Lower leg skin (tissue), 3 donors: ENCODE data around the gene HOXD9.

Experiments used
- POLR2A ChIP-seq, 2 donors: fragments of 450-650 bp; IDR thresholded peaks; one replicate each; pipeline ENCODE4 v1.6.1; 2016 to 2017; ENCODE audit warnings: antibody characterized with exemption in 2 of 2, mild to moderate bottlenecking in 1 of 2, moderate library complexity in 1 of 2
- TF ChIP-seq, protein P1 (sequence below), 3 donors: fragments of 450-650 bp; IDR thresholded peaks; one replicate each; pipeline ENCODE4 v1.5.1; 2016; ENCODE audit warnings: antibody characterized with exemption in 3 of 3, mild to moderate bottlenecking in 3 of 3, moderate library complexity in 2 of 3

DNA sequence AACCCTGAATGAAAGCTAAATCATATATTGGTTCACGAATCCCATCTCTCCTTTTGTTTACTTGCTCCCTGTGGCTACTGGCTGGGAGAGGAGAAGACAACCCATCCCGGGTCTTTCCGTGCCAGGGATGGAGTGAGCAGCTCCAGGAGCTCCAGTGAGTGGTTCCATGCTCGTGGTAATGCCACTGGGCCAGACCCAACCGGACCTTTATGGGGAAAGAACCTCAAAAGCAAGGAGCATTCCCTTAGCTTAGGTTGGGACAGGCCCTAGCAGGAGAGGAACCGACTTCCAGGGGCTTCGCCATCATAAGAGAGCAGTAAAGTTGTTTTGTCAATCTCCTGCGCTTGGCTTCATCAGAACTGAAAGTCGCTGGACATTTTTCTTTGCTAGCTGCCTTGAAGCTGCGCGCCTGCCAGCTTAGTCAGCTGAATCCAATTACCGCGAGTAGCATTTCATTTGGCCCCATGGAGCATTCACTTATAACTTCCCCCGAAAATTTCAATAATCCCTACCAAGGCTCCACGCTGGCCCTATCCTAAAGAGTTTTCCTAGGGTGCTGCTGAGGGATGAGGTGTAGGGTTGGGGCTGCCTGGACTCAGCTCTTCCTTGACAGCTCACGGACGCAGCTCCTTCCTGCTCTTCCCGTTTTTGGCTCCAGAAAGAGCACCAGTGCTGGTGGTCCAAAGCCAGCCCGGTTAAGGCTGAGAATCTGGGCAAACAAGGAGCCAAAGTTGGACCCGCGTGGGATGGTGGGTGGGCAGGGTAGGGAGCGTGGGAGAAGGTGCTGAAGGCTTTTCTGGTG, 39.5 kb downstream of the HOXD9 start:
- TF ChIP-seq, protein P1, sequence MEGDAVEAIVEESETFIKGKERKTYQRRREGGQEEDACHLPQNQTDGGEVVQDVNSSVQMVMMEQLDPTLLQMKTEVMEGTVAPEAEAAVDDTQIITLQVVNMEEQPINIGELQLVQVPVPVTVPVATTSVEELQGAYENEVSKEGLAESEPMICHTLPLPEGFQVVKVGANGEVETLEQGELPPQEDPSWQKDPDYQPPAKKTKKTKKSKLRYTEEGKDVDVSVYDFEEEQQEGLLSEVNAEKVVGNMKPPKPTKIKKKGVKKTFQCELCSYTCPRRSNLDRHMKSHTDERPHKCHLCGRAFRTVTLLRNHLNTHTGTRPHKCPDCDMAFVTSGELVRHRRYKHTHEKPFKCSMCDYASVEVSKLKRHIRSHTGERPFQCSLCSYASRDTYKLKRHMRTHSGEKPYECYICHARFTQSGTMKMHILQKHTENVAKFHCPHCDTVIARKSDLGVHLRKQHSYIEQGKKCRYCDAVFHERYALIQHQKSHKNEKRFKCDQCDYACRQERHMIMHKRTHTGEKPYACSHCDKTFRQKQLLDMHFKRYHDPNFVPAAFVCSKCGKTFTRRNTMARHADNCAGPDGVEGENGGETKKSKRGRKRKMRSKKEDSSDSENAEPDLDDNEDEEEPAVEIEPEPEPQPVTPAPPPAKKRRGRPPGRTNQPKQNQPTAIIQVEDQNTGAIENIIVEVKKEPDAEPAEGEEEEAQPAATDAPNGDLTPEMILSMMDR (IDR thresholded peaks at IDR 0.05), result no peak
- no peak for TF ChIP-seq POLR2A (IDR thresholded peaks at IDR 0.05)
